ENCODE results near the gene DET1.
"Not testable (repeated sequence)": the region's sequence is repeated elsewhere in the genome, so short reads cannot be mapped to it uniquely, and the experiment has no call there.

Gene DET1

DNA sequence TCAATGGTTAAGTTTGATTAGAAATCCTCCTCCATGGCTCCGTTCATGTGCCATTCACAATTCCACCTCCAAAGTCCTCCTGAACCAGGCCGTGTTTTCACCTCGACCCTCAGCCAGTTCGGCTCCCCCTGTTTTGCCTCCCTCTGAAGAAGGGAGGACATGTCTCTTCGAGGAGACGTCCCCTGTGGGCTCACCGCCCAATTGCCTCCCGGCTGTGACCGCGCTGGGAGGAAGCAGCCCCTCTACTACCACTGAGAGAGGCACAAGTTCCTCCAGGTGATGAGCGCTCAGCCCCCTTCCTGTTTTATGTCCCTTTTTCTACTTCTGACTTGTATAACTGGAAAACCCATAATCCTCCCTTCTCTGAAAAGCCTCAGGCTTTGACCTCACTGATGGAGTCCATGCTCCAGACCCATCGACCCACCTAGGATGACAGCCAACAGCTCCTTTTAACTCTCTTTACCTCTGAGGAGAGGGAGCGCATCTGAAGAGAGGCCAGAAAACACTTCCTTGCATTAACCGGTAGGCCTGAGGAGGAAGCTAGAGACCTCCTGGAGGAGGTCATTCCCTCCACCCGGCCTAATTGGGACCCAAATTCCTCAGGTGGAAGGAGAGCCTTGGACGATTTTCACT lies 4.7 kb downstream of the DET1 start:
- peaks cover 0 to 6% (median 0%) of the 10 kb centered on the region in 10 experiments; a peak in 5 of 20 replicates for H3K4me1 ChIP-seq
- no peak overlapping the region for H3K4me2 ChIP-seq
- H4K20me1 ChIP-seq = no peaks in the 10 kb centered on the region
- H3K27ac ChIP-seq = no peak overlapping the region
- TF ChIP-seq Cebpa-rat (IDR thresholded peaks at IDR 0.05) = no peak
- H3K9me3 ChIP-seq (replicated peaks in 1 of 11) = no peaks in the 10 kb centered on the region
- no peaks in the 10 kb centered on the region for H3K27me3 ChIP-seq
- H3K4me3 ChIP-seq = no peak overlapping the region
- peaks cover 0 to 4% (median 0%) of the 10 kb centered on the region in 11 experiments; a peak in 2 of 22 replicates for H3K36me3 ChIP-seq
- H3K9ac ChIP-seq = no peak overlapping the region

DNA sequence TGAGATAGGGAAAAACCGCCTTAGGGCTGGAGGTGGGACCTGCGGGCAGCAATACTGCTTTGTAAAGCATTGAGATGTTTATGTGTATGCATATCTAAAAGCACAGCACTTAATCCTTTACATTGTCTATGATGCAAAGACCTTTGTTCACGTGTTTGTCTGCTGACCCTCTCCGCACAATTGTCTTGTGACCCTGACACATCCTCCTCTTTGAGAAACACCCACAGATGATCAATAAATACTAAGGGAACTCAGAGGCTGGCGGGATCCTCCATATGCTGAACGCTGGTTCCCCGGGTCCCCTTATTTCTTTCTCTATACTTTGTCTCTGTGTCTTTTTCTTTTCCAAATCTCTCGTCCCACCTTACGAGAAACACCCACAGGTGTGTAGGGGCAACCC lies 5.4 kb downstream of the DET1 start:
- H3K9ac ChIP-seq; H4K20me1 ChIP-seq; H3K9me3 ChIP-seq (replicated peaks in 1 of 11); H3K27ac ChIP-seq; H3K4me3 ChIP-seq; H3K4me2 ChIP-seq; H3K27me3 ChIP-seq; H3K36me3 ChIP-seq: not testable (repeated sequence)
- H3K4me1 ChIP-seq = peaks cover 0 to 12% (median 0%) of the 10 kb centered on the region in 10 experiments; a peak in 5 of 20 replicates

DNA sequence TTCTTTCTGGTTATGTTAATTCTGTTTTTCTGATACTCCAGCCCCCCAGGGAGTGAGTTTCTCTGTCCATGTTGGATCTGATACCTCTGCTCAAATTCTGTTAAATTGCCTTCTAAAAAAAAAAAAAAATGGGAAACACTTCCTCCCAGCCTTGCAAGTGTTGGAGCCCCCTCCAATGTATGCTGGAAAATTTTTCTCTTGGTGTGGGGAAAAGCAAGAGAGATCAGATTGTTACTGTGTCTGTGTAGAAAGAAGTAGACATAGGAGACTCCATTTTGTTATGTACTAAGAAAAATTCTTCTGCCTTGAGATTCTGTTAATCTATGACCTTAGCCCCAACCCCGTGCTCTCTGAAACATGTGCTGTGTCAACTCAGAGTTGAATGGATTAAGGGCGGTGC lies 6.1 kb downstream of the DET1 start:
- not testable (repeated sequence) for H3K27ac ChIP-seq

DNA sequence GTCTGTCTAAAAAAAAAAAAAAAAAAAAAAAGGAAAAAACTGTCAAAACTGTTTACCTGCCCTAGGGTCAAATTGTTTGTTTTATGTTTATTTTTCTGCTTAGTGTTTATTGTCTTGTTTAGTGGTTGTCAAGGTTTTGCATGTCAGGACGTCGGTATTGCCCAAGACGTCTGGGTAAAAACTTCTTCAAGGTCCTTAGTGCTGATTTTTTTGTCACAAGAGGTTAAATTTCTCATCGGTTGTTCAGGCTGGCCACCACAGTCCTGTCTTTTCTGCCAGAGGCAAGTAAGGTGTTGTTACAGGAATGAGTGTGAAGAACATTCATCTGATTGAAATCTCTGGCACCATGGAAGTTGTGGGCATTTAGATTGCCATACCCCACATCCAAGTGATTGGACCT lies 7.0 kb downstream of the DET1 start:
- no peak for TF ChIP-seq Cebpa-rat (IDR thresholded peaks at IDR 0.05)
- H3K36me3 ChIP-seq = peaks cover 0 to 18% (median 8%) of the 10 kb centered on the region in 11 experiments; a peak in 10 of 22 replicates
- H3K4me3 ChIP-seq = no peak overlapping the region
- H4K20me1 ChIP-seq = no peaks in the 10 kb centered on the region
- H3K9ac ChIP-seq = no peak overlapping the region
- no peak overlapping the region for H3K4me2 ChIP-seq
- peaks cover 0 to 12% (median 0%) of the 10 kb centered on the region in 10 experiments; a peak in 5 of 20 replicates for H3K4me1 ChIP-seq
- H3K9me3 ChIP-seq (replicated peaks in 1 of 11) = peaks cover 14 to 20% (median 17%) of the 10 kb centered on the region in 11 experiments
- H3K27ac ChIP-seq = no peak overlapping the region
- no peaks in the 10 kb centered on the region for H3K27me3 ChIP-seq

More for the DNA sequence above, 6.1 kb downstream of the DET1 start:
- not testable (repeated sequence) for H3K27me3 ChIP-seq, H4K20me1 ChIP-seq, H3K4me3 ChIP-seq, H3K9ac ChIP-seq, H3K36me3 ChIP-seq, H3K4me2 ChIP-seq
- peaks cover 0 to 12% (median 0%) of the 10 kb centered on the region in 10 experiments; a peak in 5 of 20 replicates for H3K4me1 ChIP-seq
- H3K9me3 ChIP-seq (replicated peaks in 1 of 11) = peaks cover 5 to 10% (median 8%) of the 10 kb centered on the region in 11 experiments; a peak in 20 of 22 replicates

DNA sequence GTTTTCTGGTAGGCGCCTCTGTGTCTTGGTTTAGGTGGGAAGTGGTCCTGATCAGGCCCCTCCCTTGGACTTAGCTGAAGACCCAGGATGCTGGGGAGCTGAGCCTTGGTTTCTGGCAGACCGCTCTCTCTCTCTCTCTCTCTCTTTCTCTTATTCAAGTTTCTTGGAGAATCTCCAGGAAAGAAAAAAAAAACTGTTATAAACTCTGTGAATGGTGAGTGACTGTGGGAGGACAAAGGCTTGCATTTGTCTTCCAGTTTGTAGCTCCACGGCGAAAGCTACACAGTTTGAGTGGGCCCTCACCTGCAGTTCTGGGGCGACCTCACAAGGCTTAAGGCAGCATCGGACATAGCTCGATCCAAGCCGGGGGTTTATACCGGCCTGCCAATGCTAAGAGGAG lies 7.5 kb downstream of the DET1 start:
- peaks cover 17 to 24% (median 21%) of the 10 kb centered on the region in 11 experiments for H3K9me3 ChIP-seq (replicated peaks in 1 of 11)
- peaks cover 0 to 18% (median 8%) of the 10 kb centered on the region in 11 experiments; a peak in 10 of 22 replicates for H3K36me3 ChIP-seq
- no peak overlapping the region for H3K4me3 ChIP-seq
- H3K4me1 ChIP-seq = peaks cover 0 to 12% (median 0%) of the 10 kb centered on the region in 10 experiments; a peak in 5 of 20 replicates
- no peak overlapping the region for H3K9ac ChIP-seq
- no peaks in the 10 kb centered on the region for H4K20me1 ChIP-seq
- no peak for TF ChIP-seq Cebpa-rat (IDR thresholded peaks at IDR 0.05)
- H3K4me2 ChIP-seq = no peak overlapping the region
- H3K27ac ChIP-seq = no peak overlapping the region
- no peaks in the 10 kb centered on the region for H3K27me3 ChIP-seq

DNA sequence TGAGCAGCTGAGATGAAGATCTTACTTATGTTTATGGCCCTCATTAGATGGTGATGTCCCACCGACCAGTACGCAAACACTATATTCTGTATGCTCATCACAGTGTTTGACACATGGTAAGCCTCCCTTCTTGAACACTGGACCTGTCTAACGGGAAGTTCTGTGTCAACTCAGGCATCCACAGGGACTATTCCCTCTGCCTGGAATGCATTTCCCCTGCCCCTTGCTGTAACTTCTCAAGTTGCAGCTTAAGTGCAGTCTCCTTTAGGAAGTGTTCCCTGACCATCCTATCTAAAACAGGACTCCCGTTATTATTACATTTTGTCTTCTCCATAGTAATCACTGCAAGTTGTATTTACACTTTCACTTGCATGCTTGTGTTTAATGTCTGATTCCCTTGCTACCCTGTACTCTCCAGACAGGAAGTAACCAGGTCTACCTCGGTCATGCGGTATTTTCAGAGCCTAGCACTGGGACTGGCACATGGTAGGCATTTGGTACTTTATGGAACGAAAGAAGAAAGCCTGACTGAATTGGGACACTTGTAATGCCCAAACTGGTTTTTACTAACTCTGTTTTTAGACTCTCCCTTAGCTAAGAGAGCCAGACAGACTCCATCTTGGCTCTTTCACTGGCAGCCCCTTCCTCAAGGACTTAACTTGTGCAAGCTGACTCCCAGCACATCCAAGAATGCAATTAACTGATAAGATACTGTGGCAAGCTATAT lies 8.7 kb downstream of the DET1 start:
- no peak overlapping the region for H3K4me2 ChIP-seq
- H3K27ac ChIP-seq = no peak overlapping the region
- peaks cover 19 to 31% (median 27%) of the 10 kb centered on the region in 11 experiments for H3K9me3 ChIP-seq (replicated peaks in 1 of 11)
- peaks cover 0 to 12% (median 0%) of the 10 kb centered on the region in 10 experiments; a peak in 5 of 20 replicates for H3K4me1 ChIP-seq
- no peak overlapping the region for H3K4me3 ChIP-seq
- peaks cover 0 to 23% (median 9%) of the 10 kb centered on the region in 11 experiments; a peak in 10 of 22 replicates for H3K36me3 ChIP-seq
- H4K20me1 ChIP-seq = no peaks in the 10 kb centered on the region
- H3K27me3 ChIP-seq = no peaks in the 10 kb centered on the region
- no peak overlapping the region for H3K9ac ChIP-seq
- TF ChIP-seq Cebpa-rat (IDR thresholded peaks at IDR 0.05) = no peak

DNA sequence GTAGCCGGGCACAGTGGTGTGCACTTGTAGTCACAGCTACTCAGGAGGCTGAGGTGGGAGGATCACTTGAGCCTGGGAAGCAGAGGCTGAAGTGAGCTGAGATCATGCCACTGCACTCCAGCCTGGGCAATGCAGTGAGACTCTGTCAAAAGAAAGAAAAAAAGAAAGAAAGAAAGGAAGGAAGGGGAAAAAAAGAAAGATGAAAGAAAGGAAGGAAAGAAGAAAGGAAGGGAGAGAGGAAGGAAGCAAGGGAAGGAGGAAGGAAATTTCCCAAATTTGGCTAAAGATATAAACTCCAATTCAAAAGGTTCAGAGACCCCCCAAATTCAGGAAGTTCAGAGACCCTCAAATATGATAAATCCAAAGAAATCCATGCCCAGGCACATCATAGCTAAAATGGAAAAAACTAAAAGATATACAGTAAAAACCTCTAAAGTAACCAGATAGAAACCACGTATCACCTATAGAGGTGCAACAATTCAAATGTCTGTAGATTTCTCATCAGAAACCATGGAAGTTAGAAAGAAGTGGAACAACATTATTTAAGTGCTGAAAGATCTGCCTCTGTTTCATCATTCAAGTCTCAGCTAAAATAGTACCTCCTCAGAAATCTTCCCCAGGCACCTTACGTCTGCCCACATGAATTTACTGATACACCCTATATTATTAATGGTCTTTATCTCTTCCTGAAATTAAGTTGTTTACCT lies 10.7 kb downstream of the DET1 start:
- TF ChIP-seq Cebpa-rat (IDR thresholded peaks at IDR 0.05) = no peak
- Histone ChIP-seq H3K27me3 (no peaks in the 10 kb centered on the region), H3K9ac (no peak overlapping the region), H3K27ac (no peak overlapping the region), H3K4me3 (no peak overlapping the region), H3K36me3 (peaks cover 13 to 41% (median 22%) of the 10 kb centered on the region in 11 experiments), H3K4me2 (no peak overlapping the region), H3K4me1 (peaks cover 0 to 12% (median 0%) of the 10 kb centered on the region in 10 experiments; a peak in 5 of 20 replicates), H4K20me1 (no peaks in the 10 kb centered on the region), H3K9me3 (replicated peaks in 1 of 11) (peaks cover 19 to 31% (median 27%) of the 10 kb centered on the region in 11 experiments)

DNA sequence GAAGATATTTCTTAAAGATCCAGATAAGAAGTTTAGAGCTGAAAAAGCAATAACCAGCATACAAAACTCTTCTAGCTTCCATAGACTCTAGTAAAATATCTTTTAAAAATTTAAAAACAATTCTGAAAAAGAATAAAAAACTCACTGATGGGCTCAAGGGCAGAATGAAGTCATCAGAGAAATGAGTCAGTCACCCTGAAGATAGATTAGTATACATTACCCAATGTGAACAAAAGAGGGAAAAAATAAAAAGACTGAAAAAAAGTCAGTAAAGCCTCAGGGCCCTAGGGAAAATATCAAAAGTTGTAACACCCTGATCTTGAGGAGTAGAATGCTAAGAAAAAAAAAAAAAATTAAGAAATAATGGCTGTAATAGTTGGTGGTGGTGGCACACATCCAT lies 11.4 kb downstream of the DET1 start:
- H3K36me3 ChIP-seq = peaks cover 20 to 48% (median 29%) of the 10 kb centered on the region in 11 experiments
- H3K9me3 ChIP-seq (replicated peaks in 1 of 11) = peaks cover 19 to 31% (median 27%) of the 10 kb centered on the region in 11 experiments
- no peak overlapping the region for H3K4me2 ChIP-seq
- H4K20me1 ChIP-seq = no peaks in the 10 kb centered on the region
- no peak overlapping the region for H3K9ac ChIP-seq
- H3K27me3 ChIP-seq = no peaks in the 10 kb centered on the region
- peaks cover 0 to 12% (median 0%) of the 10 kb centered on the region in 10 experiments; a peak in 5 of 20 replicates for H3K4me1 ChIP-seq
- no peak overlapping the region for H3K4me3 ChIP-seq
- no peak for TF ChIP-seq Cebpa-rat (IDR thresholded peaks at IDR 0.05)
- H3K27ac ChIP-seq = no peak overlapping the region

DNA sequence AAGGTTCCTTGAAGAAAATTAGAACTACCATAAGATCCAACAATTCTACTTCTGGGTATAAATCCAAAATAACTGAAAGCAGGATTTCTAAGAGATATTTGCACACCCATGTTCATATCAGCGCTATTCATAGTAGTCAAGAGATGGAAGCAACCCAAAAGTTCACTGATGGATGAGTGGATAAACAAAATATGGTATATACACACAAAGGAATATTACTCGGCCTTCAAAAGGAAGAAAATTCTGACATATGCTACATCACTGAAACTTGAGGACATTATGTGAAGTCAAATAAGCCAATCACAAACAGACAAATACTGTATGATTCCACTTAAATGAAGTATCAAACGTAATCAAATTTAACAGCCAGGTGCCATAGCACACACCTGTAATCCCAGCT lies 13.1 kb downstream of the DET1 start:
- Histone ChIP-seq H3K4me1 (peaks cover 0 to 12% (median 0%) of the 10 kb centered on the region in 10 experiments; a peak in 5 of 20 replicates), H3K4me3 (no peak overlapping the region), H3K9ac (no peak overlapping the region), H3K4me2 (no peak overlapping the region), H3K27ac (no peak overlapping the region), H3K36me3 (peaks cover 35 to 65% (median 44%) of the 10 kb centered on the region in 11 experiments), H4K20me1 (no peaks in the 10 kb centered on the region), H3K27me3 (no peaks in the 10 kb centered on the region), H3K9me3 (replicated peaks in 1 of 11) (peaks cover 19 to 31% (median 27%) of the 10 kb centered on the region in 11 experiments)
- no peak for TF ChIP-seq Cebpa-rat (IDR thresholded peaks at IDR 0.05)
